BLaER1 (cell line): ENCODE results near the gene CGREF1.
"Not testable (repeated sequence)": the region's sequence is repeated elsewhere in the genome, so short reads cannot be mapped to it uniquely, and the experiment has no call there.

Experiments used
- H3K27ac ChIP-seq: shearing (Covaris generic); formaldehyde crosslinking; 2 replicates; pipeline ENCODE4 v1.8.1; 2022
- H3K27me3 ChIP-seq: shearing (Covaris generic); formaldehyde crosslinking; 2 replicates; pipeline ENCODE4 v1.8.1; 2022
- H3K36me3 ChIP-seq: shearing (Covaris generic); formaldehyde crosslinking; 2 replicates; pipeline ENCODE4 v1.8.1; 2022
- H3K4me1 ChIP-seq: shearing (Covaris generic); formaldehyde crosslinking; 2 replicates; pipeline ENCODE4 v1.8.1; 2022
- H3K4me2 ChIP-seq: shearing (Covaris generic); formaldehyde crosslinking; 2 replicates; pipeline ENCODE4 v1.8.1; 2022
- H3K4me3 ChIP-seq: shearing (Covaris generic); formaldehyde crosslinking; 2 replicates; pipeline ENCODE4 v1.8.1; 2022
- H3K9ac ChIP-seq: shearing (Covaris generic); formaldehyde crosslinking; 2 replicates; pipeline ENCODE4 v1.8.1; 2022
- H3K9me3 ChIP-seq: shearing (Covaris generic); formaldehyde crosslinking; 2 replicates; pipeline ENCODE4 v1.8.1; 2022
- H4K20me1 ChIP-seq: shearing (Covaris generic); formaldehyde crosslinking; 2 replicates; pipeline ENCODE4 v1.8.1; 2022
- Cebpa-rat ChIP-seq: shearing (Covaris generic); IDR thresholded peaks from 2 replicates; pipeline ENCODE4 v1.8.1; 2022

The CGREF1 gene

GRCh38 chr2:27128668-27129571 lies 10.0 kb upstream of the CGREF1 start:
- Histone ChIP-seq H3K9me3 (no peaks in the 10 kb centered on the region), H3K9ac (no peak overlapping the region), H3K27me3 (peaks cover 10% of the 10 kb centered on the region), H3K4me3 (no peak overlapping the region), H3K4me1 (peaks cover 13% of the 10 kb centered on the region), H4K20me1 (peaks cover 52% of the 10 kb centered on the region), H3K27ac (no peak overlapping the region), H3K36me3 (peaks cover 51% of the 10 kb centered on the region), H3K4me2 (no peak overlapping the region)
- no peak for TF ChIP-seq Cebpa-rat

DNA sequence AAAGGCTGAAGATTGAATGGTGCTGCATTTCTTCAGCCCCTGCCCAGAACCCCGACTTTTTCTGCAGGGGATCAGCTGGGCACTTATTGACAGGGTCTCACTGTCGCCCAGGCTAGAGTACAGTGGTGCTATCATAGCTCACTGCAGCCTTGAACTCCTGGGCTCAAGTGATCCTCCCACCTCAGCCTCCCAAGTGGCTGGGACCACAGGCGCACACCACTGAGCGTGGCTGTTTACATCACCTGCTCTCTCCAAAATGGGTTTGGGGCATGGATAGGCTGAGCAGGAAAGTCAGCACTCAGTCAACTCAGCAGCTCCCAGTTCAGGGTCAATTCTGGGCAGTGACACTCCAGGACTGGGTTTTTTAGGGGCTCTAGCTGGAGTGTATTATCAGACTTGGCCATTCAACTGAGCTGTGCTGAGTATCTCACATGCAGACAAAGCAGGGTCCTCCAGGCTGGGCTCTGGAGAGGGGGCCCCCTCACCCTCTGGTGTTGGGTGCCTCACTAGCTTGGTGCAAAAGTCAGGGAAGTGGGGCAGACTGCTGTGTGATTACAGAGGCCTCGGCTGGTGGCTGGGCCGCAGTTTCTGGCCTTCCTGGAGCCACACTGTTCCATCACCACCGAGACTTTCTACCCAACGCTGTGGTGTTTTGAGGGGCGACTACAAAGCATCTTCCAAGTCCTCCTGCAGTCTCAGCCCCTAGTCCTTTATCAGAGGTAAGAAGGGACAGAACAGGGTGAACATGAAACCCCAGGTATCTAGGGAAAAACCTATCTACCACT lies 9.1 kb upstream of the CGREF1 start:
- Histone ChIP-seq H3K9ac (no peak overlapping the region), H3K36me3 (peaks cover 49% of the 10 kb centered on the region), H4K20me1 (peaks cover 44% of the 10 kb centered on the region)

GRCh38 chr2:27126252-27126710 lies 7.4 kb upstream of the CGREF1 start:
- H3K9me3 ChIP-seq = no peaks in the 10 kb centered on the region
- H3K27ac ChIP-seq = no peak overlapping the region
- no peak for TF ChIP-seq Cebpa-rat
- no peak overlapping the region for H3K9ac ChIP-seq
- H3K27me3 ChIP-seq = peaks cover 36% of the 10 kb centered on the region
- H3K4me1 ChIP-seq = no peaks in the 10 kb centered on the region
- H3K4me3 ChIP-seq = no peak overlapping the region
- peaks cover 31% of the 10 kb centered on the region for H3K36me3 ChIP-seq
- H4K20me1 ChIP-seq = peaks cover 26% of the 10 kb centered on the region; the same call in 1 of the 2 replicates
- H3K4me2 ChIP-seq = no peak overlapping the region

More for the DNA sequence above, 9.1 kb upstream of the CGREF1 start:
- Histone ChIP-seq H3K4me1 (peaks cover 5% of the 10 kb centered on the region), H3K9me3 (no peaks in the 10 kb centered on the region), H3K27ac (no peak overlapping the region), H3K4me3 (no peak overlapping the region), H3K4me2 (no peak overlapping the region), H3K27me3 (peaks cover 18% of the 10 kb centered on the region)
- no peak for TF ChIP-seq Cebpa-rat

DNA sequence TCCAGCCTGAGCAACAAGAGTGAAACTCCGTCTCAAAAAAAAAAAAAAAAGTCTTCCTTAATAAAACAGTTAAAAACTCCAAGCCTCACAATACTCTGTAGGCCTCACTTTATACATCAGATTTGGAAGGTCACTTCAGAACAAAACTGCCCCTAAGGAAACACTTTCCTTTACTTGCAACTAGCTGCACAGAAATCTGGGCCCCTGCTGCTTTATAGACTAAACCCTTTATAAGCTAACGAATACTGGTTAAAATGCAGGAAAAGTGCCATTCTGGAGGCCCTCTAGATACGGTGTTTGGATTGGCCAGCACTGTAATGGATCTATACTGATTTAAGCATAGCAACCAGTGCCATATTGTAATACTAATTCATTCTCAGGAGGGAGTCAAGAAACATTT lies 6.2 kb upstream of the CGREF1 start:
- H3K4me1 ChIP-seq = no peaks in the 10 kb centered on the region
- no peak for TF ChIP-seq Cebpa-rat
- no peak overlapping the region for H3K4me2 ChIP-seq

DNA sequence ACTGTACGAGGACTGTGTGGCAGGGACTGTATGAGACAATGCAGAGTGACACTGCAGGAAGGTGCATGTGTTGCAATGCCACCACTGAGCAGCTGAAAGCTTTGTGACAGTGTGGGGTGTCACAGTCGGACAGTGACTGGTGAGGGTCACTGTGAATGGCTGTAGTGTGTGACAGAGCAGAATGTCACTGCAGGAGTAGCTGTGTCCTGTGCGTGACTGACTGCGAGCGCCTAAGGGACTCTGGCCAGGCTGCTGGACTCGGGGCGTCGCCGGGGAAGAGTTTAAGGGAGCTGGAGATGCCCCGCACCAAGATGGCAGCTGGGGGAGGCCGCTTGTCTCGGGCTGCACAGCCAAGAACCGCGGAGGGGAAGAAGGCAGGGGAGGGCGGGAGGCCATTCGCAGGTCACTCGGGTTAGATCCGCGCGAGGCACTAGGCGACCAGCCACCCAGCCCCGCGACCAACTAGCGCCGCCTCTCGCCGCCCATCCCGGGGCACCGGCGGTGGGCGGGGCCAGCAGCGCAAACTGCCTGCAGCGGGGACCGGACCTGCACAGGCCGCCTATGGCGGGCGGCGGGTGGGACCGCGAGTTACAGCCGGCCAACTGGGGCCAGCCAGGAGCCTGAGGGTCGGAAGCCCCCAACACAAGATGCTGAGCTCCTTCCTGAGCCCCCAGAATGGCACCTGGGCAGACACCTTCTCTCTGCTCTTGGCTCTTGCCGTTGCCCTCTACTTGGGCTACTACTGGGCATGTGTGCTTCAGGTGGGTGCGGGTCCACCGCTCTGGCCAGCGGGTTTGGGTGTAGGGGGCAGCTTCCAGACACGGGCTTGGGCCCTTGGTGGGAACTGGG lies 4.6 kb upstream of the CGREF1 start, which contains the start of gene ABHD1:
Gene ABHD1 (plus strand): TSS at position 514 of the 849 bp plus-strand sequence. CDS start 134 bp downstream, at position 648.
- Histone ChIP-seq H4K20me1 (no peaks in the 10 kb centered on the region), H3K4me3 (no peak within 1 kb of the TSS), H3K9me3 (no peaks in the 10 kb centered on the region), H3K36me3 (0 out of 2 replicates have a peak, but pooled peaks cover 4% of the 10 kb centered on the region), H3K4me2 (no peak within 1 kb of the TSS), H3K9ac (no peak within 1 kb of the TSS), H3K4me1 (0 out of 2 replicates have a peak, but pooled peaks cover 6% of the 10 kb centered on the region), H3K27ac (no peak within 1 kb of the TSS), H3K27me3 (peaks cover 64% of the 10 kb centered on the region)
- TF ChIP-seq Cebpa-rat = no peak

More for the DNA sequence above, 6.2 kb upstream of the CGREF1 start:
- Histone ChIP-seq H3K27me3 (peaks cover 48% of the 10 kb centered on the region), H3K9me3 (no peaks in the 10 kb centered on the region), H3K27ac (no peak overlapping the region), H4K20me1 (0 out of 2 replicates have a peak, but pooled peaks cover 14% of the 10 kb centered on the region), H3K36me3 (peaks cover 20% of the 10 kb centered on the region), H3K4me3 (no peak overlapping the region), H3K9ac (no peak overlapping the region)

GRCh38 chr2:27122791-27123190 lies 3.9 kb upstream of the CGREF1 start:
- 0 out of 2 replicates have a peak, but pooled peaks cover 12% of the 10 kb centered on the region for H3K4me1 ChIP-seq
- H3K4me3 ChIP-seq = no peak overlapping the region
- H3K4me2 ChIP-seq = no peak overlapping the region
- no peaks in the 10 kb centered on the region for H3K9me3 ChIP-seq
- TF ChIP-seq Cebpa-rat = no peak
- no peaks in the 10 kb centered on the region for H3K36me3 ChIP-seq
- H3K27me3 ChIP-seq = peaks cover 71% of the 10 kb centered on the region
- H4K20me1 ChIP-seq = no peaks in the 10 kb centered on the region
- H3K27ac ChIP-seq = no peak overlapping the region
- no peak overlapping the region for H3K9ac ChIP-seq

DNA sequence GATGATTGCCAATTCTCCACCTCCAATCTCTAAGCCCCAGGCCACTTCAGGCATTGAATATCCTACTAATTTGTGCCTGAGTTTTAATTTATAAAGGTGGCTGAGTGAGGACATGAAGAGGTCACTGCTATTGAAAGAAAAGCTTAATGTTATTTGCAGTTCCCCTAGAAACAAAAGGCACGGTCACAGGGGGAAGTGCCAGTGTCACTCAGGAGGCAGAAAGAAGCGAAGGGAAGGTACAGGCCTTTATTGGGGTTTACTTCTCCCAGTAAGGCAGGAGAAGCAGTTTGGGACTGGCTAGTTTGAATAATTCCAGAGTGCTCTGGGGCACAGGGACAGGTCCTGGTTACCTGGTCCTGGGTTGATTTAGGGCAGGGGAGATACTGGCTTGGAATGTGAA lies 3.0 kb upstream of the CGREF1 start:
- no peak for TF ChIP-seq Cebpa-rat
- Histone ChIP-seq H3K9me3 (no peaks in the 10 kb centered on the region), H4K20me1 (no peaks in the 10 kb centered on the region), H3K4me2 (no peak overlapping the region), H3K9ac (no peak overlapping the region), H3K27ac (no peak overlapping the region), H3K27me3 (peaks cover 79% of the 10 kb centered on the region), H3K36me3 (no peaks in the 10 kb centered on the region), H3K4me3 (no peak overlapping the region), H3K4me1 (0 out of 2 replicates have a peak, but pooled peaks cover 12% of the 10 kb centered on the region)

- H3K4me3 ChIP-seq = peak overlapping the region; percentile 68
- H3K4me2 ChIP-seq = peak overlapping the region; percentile 85
- H3K27me3 ChIP-seq = peaks cover 75% of the 10 kb centered on the region
- H3K27ac ChIP-seq, H3K9me3 ChIP-seq, H3K9ac ChIP-seq, H3K36me3 ChIP-seq, H4K20me1 ChIP-seq: not testable (repeated sequence)
- 0 out of 2 replicates have a peak, but pooled peaks cover 12% of the 10 kb centered on the region for H3K4me1 ChIP-seq
Observed at GRCh38 chr2:27119330-27119670, 372 bp upstream of the CGREF1 start.

- H3K4me3 ChIP-seq = peak overlapping the region; percentile 68
Observed at GRCh38 chr2:27117995-27118524, 868 bp downstream of the CGREF1 start.

More at GRCh38 chr2:27117995-27118524, 868 bp downstream of the CGREF1 start:
- no peak for TF ChIP-seq Cebpa-rat
- 0 out of 2 replicates have a peak, but pooled peaks cover 12% of the 10 kb centered on the region for H3K4me1 ChIP-seq
- no peaks in the 10 kb centered on the region for H4K20me1 ChIP-seq
- H3K27ac ChIP-seq = no peak overlapping the region
- H3K9me3 ChIP-seq = no peaks in the 10 kb centered on the region
- peaks cover 62% of the 10 kb centered on the region for H3K27me3 ChIP-seq
- no peaks in the 10 kb centered on the region for H3K36me3 ChIP-seq
- peak overlapping the region; percentile 85 for H3K4me2 ChIP-seq
- H3K9ac ChIP-seq = no peak overlapping the region
